ENCODE measurements around the gene MAD1L1.

Gene MAD1L1

DNA sequence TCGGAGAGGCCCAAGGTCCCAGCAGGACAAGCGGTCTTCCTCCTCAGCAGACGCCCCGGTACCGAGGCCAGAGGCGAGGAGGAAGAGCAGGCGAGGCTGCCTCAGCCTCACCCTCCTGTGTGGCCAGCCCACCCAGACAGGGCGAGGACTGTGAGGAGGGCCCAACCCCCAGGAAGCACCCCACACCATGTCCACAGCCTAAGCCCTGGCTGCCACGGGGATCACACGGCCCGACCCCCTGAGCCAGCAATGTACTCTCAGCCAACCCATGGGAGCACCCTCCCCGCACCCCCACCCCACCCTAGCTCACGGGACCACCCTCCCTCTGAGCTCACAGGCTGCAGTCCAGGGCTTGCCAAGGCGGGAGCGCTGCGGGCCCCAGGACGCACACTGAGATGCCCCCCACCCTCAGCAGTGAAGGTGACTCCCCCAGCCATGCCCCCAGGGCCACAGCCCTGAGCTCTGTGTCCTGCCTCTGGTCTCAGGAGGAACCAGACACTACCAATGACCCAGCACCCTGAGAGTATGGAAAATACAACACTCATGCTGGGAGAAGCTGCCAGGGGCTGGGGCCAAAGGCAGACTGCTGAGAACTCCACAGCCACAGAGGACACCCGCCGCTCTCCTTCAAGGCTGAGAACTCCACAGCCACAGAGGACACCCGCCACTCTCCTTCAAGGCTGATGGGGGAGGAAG is 93.6 kb downstream of the MAD1L1 start:
- H3K36me3 ChIP-seq (ENCODE audit: control insufficient read depth in 5 of 5, insufficient read depth in 5 of 5, low read length in 5 of 5) = peaks cover 0 to 31% (median 27%) of the 10 kb centered on the region in 5 donors
- H3K9me3 ChIP-seq (ENCODE audit: control insufficient read depth in 5 of 5, low read length in 5 of 5) = no peaks in the 10 kb centered on the region
- no peak overlapping the region for H3K4me3 ChIP-seq (ENCODE audit: low read depth in 1 of 5, low read length in 5 of 5)
- H3K27ac ChIP-seq (ENCODE audit: low read depth, low read length) = no peak overlapping the region
- no peak overlapping the region for H3K9ac ChIP-seq (ENCODE audit: low read length in 5 of 5)
- H3K27me3 ChIP-seq (ENCODE audit: control insufficient read depth in 5 of 5, insufficient read depth in 4 of 5, low read length in 5 of 5) = no peaks in the 10 kb centered on the region
- peaks cover 0 to 15% (median 5%) of the 10 kb centered on the region in 5 donors for H3K4me1 ChIP-seq (ENCODE audit: control insufficient read depth in 5 of 5, insufficient read depth in 5 of 5, low read length in 5 of 5)

DNA sequence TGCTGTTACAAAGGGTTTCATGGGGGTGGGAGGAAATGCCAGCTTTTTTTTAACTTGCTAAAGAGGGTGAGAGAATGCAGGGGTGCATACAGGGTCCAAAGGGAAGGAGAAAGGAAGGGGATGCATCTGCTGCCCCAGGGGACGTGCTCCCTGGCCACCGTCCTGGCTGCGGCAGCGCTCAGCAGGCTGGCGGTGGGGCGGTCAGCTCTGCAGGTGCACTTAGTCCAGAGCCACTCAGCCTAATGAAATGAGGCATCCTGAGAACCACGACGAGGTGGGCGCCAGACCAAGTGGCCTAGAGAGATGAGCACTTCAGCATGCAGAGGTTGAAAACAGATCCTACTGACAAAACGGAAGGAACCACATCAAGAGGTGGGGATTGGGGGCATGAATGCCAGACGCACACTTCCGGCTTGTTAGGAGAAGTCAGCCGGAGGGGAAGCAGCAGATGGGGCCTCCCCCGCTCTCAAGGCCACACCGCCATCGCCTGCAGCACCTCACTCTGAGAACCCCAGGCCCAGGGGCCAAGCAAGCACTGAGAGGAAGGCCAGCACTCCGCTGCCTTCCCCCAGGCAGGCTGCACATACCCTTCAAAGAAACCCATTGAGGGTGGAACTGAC is 94.5 kb downstream of the MAD1L1 start:
- Histone ChIP-seq H3K27ac (ENCODE audit: low read depth, low read length) (no peak overlapping the region), H3K36me3 (ENCODE audit: control insufficient read depth in 5 of 5, insufficient read depth in 5 of 5, low read length in 5 of 5) (peaks cover 0 to 27% (median 20%) of the 10 kb centered on the region in 5 donors), H3K4me3 (ENCODE audit: low read depth in 1 of 5, low read length in 5 of 5) (peak overlapping the region in 2 of 5 donors; percentile 36 to 38), H3K4me1 (ENCODE audit: control insufficient read depth in 5 of 5, insufficient read depth in 5 of 5, low read length in 5 of 5) (peaks cover 0 to 15% (median 5%) of the 10 kb centered on the region in 5 donors), H3K9me3 (ENCODE audit: control insufficient read depth in 5 of 5, low read length in 5 of 5) (no peaks in the 10 kb centered on the region), H3K27me3 (ENCODE audit: control insufficient read depth in 5 of 5, insufficient read depth in 4 of 5, low read length in 5 of 5) (no peaks in the 10 kb centered on the region), H3K9ac (ENCODE audit: low read length in 5 of 5) (no peak overlapping the region)

DNA sequence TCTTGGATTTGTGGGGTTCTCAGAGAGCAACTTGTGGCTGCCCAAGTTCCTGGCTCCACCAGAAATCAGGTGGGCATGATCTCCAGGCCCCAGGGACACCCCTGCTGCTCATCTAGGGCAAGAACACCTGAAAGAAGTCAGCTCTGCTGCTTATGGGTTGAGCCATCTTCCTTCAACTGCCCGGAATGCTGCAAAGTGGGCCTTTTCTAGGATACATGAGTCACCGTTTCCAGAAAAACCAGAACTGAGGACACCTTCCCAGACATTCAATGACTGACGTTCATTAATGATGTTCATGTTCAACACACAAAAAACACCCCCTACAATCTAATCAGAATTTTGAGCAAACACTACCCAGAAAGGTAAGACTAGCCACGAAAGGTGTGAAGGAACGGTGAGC is 98.0 kb downstream of the MAD1L1 start:
- H3K36me3 ChIP-seq (ENCODE audit: control insufficient read depth in 5 of 5, insufficient read depth in 5 of 5, low read length in 5 of 5) = peaks cover 0 to 33% (median 23%) of the 10 kb centered on the region in 5 donors
- H3K9me3 ChIP-seq (ENCODE audit: control insufficient read depth in 5 of 5, low read length in 5 of 5) = no peaks in the 10 kb centered on the region
- H3K27ac ChIP-seq (ENCODE audit: low read depth, low read length) = no peak overlapping the region
- peaks cover 0 to 15% (median 5%) of the 10 kb centered on the region in 5 donors for H3K4me1 ChIP-seq (ENCODE audit: control insufficient read depth in 5 of 5, insufficient read depth in 5 of 5, low read length in 5 of 5)
- no peak overlapping the region for H3K9ac ChIP-seq (ENCODE audit: low read length in 5 of 5)
- no peaks in the 10 kb centered on the region for H3K27me3 ChIP-seq (ENCODE audit: control insufficient read depth in 5 of 5, insufficient read depth in 4 of 5, low read length in 5 of 5)
- H3K4me3 ChIP-seq (ENCODE audit: low read depth in 1 of 5, low read length in 5 of 5) = no peak overlapping the region

DNA sequence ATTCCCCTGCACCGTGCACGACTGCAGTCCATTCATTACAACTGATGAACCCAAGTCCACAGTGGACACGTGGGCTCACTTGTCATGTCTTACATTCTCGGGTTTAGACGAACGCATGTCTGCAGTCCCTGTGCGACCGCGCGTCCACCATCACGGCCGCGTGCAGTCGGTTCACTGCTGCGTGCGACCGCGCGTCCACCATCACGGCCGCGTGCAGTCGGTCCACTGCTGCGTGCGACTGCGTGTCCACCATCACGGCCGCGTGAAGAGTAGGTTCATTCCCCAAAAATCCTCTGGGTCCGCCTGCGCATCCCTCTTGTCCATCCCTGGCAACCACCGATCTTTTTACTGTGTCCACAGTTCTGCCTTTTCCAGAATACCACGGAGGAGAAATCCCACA is 100.5 kb downstream of the MAD1L1 start:
- peaks cover 0 to 48% (median 20%) of the 10 kb centered on the region in 5 donors for H3K36me3 ChIP-seq (ENCODE audit: control insufficient read depth in 5 of 5, insufficient read depth in 5 of 5, low read length in 5 of 5)
- no peaks in the 10 kb centered on the region for H3K27me3 ChIP-seq (ENCODE audit: control insufficient read depth in 5 of 5, insufficient read depth in 4 of 5, low read length in 5 of 5)
- H3K4me3 ChIP-seq (ENCODE audit: low read depth in 1 of 5, low read length in 5 of 5) = no peak overlapping the region
- no peak overlapping the region for H3K27ac ChIP-seq (ENCODE audit: low read depth, low read length)
- no peak overlapping the region for H3K9ac ChIP-seq (ENCODE audit: low read length in 5 of 5)
- no peaks in the 10 kb centered on the region for H3K9me3 ChIP-seq (ENCODE audit: control insufficient read depth in 5 of 5, low read length in 5 of 5)
- no peaks in the 10 kb centered on the region for H3K4me1 ChIP-seq (ENCODE audit: control insufficient read depth in 5 of 5, insufficient read depth in 5 of 5, low read length in 5 of 5)

DNA sequence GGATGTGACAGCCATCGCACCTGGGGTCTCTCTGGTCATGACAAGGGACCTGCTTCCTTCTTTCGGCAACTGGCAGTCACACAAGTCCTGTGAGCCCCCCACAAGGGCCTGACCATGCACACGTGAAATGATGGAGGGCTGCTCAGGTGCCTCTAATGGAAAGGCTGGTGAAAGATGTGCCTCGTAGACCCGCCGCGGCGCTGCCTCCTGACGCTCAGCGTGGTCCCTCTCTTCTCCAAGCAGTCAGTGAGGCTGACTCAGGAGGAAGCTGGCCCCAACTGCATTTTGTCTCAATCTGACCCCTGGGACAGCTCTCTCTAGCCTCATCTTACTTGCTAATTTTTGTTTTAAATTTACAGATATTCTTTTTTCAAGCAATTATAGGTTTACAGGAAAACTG is 100.9 kb downstream of the MAD1L1 start:
- Histone ChIP-seq H3K36me3 (ENCODE audit: control insufficient read depth in 5 of 5, insufficient read depth in 5 of 5, low read length in 5 of 5) (peaks cover 0 to 52% (median 20%) of the 10 kb centered on the region in 5 donors), H3K4me3 (ENCODE audit: low read depth in 1 of 5, low read length in 5 of 5) (no peak overlapping the region), H3K4me1 (ENCODE audit: control insufficient read depth in 5 of 5, insufficient read depth in 5 of 5, low read length in 5 of 5) (no peaks in the 10 kb centered on the region), H3K27ac (ENCODE audit: low read depth, low read length) (no peak overlapping the region), H3K9ac (ENCODE audit: low read length in 5 of 5) (no peak overlapping the region), H3K9me3 (ENCODE audit: control insufficient read depth in 5 of 5, low read length in 5 of 5) (no peaks in the 10 kb centered on the region), H3K27me3 (ENCODE audit: control insufficient read depth in 5 of 5, insufficient read depth in 4 of 5, low read length in 5 of 5) (no peaks in the 10 kb centered on the region)

DNA sequence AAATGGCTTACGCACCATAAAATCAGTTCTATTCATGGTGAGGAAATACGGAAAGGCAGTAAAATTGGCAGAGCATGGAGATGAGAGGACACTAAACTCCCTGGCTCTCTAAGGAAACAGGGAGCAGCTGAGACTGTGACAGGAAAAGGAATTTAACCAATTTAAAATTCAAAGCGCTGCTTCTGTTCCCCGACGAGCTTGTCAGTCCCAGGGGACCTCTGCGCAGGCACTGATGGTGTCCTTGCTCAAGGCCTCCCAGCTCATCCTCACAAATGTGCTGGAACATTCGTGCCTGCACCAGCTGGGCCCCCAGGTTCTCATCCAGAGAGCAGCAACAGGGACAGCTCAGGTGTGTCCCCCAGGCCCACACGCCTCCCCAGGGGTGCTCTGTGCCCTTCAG is 101.4 kb downstream of the MAD1L1 start:
- no peaks in the 10 kb centered on the region for H3K27me3 ChIP-seq (ENCODE audit: control insufficient read depth in 5 of 5, insufficient read depth in 4 of 5, low read length in 5 of 5)
- no peaks in the 10 kb centered on the region for H3K4me1 ChIP-seq (ENCODE audit: control insufficient read depth in 5 of 5, insufficient read depth in 5 of 5, low read length in 5 of 5)
- H3K27ac ChIP-seq (ENCODE audit: low read depth, low read length) = no peak overlapping the region
- H3K4me3 ChIP-seq (ENCODE audit: low read depth in 1 of 5, low read length in 5 of 5) = no peak overlapping the region
- no peak overlapping the region for H3K9ac ChIP-seq (ENCODE audit: low read length in 5 of 5)
- no peaks in the 10 kb centered on the region for H3K9me3 ChIP-seq (ENCODE audit: control insufficient read depth in 5 of 5, low read length in 5 of 5)
- H3K36me3 ChIP-seq (ENCODE audit: control insufficient read depth in 5 of 5, insufficient read depth in 5 of 5, low read length in 5 of 5) = peaks cover 0 to 52% (median 19%) of the 10 kb centered on the region in 5 donors

DNA sequence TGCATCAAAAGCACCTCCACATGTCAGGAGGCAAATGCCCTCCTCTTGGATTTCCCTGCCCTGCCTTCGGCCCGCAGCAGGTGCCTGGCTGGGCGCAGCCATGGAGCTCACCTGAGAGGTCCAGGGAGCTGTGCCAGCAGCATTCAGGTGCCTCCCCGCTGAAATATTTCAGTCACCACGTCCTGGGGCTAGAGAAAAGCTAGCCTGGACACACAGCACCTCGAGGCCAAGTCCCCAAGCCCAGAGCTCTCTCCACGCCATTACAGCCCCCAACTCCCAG is 102.7 kb downstream of the MAD1L1 start:
- H3K4me1 ChIP-seq (ENCODE audit: control insufficient read depth in 5 of 5, insufficient read depth in 5 of 5, low read length in 5 of 5) = peaks cover 0 to 9% (median 0%) of the 10 kb centered on the region in 5 donors
- H3K36me3 ChIP-seq (ENCODE audit: control insufficient read depth in 5 of 5, insufficient read depth in 5 of 5, low read length in 5 of 5) = peaks cover 0 to 59% (median 17%) of the 10 kb centered on the region in 5 donors
- no peak overlapping the region for H3K27ac ChIP-seq (ENCODE audit: low read depth, low read length)
- H3K4me3 ChIP-seq (ENCODE audit: low read depth in 1 of 5, low read length in 5 of 5) = no peak overlapping the region
- H3K9me3 ChIP-seq (ENCODE audit: control insufficient read depth in 5 of 5, low read length in 5 of 5) = no peaks in the 10 kb centered on the region
- H3K9ac ChIP-seq (ENCODE audit: low read length in 5 of 5) = no peak overlapping the region
- H3K27me3 ChIP-seq (ENCODE audit: control insufficient read depth in 5 of 5, insufficient read depth in 4 of 5, low read length in 5 of 5) = no peaks in the 10 kb centered on the region

DNA sequence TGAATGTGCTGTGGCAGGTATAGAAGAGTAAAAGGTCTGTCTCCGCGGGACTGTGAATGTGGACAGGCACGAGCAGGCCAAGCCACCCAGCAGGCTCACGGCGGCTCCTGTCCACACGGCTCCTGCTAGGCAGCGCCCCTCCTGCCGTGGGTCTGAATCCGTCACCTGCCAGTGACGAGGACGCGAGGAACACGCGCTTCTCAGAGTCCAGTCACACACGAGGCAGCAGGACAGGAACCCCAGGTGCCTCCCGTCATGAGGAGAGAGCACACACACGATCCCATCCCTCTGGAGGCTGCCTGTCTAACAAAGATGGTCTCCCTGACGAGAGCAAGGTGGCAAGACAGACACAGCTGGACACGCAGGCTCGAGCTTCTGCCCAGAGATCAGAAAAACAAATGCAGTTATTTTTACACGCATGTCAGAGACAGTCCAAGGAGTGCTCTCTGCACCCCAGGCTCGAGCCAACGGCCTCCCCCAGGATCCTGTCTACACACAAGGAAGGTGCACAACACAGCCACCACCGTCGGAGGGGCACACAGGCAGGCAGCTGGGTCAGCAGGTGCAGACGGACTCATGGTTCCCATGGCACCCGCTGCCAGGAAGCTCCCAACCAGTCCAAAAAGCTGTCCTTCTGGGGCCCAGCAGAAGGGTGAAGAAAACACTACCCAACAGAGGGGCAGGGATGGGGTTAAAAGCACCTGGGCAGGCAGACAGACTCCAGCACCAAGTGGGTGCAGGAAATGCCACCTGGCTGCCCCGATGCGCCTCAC is 103.2 kb downstream of the MAD1L1 start:
- Histone ChIP-seq H3K4me3 (ENCODE audit: low read depth in 1 of 5, low read length in 5 of 5) (no peak overlapping the region), H3K27me3 (ENCODE audit: control insufficient read depth in 5 of 5, insufficient read depth in 4 of 5, low read length in 5 of 5) (no peaks in the 10 kb centered on the region), H3K27ac (ENCODE audit: low read depth, low read length) (no peak overlapping the region), H3K9ac (ENCODE audit: low read length in 5 of 5) (no peak overlapping the region), H3K36me3 (ENCODE audit: control insufficient read depth in 5 of 5, insufficient read depth in 5 of 5, low read length in 5 of 5) (peaks cover 0 to 59% (median 17%) of the 10 kb centered on the region in 5 donors), H3K9me3 (ENCODE audit: control insufficient read depth in 5 of 5, low read length in 5 of 5) (no peaks in the 10 kb centered on the region), H3K4me1 (ENCODE audit: control insufficient read depth in 5 of 5, insufficient read depth in 5 of 5, low read length in 5 of 5) (peaks cover 0 to 15% (median 0%) of the 10 kb centered on the region in 5 donors)

DNA sequence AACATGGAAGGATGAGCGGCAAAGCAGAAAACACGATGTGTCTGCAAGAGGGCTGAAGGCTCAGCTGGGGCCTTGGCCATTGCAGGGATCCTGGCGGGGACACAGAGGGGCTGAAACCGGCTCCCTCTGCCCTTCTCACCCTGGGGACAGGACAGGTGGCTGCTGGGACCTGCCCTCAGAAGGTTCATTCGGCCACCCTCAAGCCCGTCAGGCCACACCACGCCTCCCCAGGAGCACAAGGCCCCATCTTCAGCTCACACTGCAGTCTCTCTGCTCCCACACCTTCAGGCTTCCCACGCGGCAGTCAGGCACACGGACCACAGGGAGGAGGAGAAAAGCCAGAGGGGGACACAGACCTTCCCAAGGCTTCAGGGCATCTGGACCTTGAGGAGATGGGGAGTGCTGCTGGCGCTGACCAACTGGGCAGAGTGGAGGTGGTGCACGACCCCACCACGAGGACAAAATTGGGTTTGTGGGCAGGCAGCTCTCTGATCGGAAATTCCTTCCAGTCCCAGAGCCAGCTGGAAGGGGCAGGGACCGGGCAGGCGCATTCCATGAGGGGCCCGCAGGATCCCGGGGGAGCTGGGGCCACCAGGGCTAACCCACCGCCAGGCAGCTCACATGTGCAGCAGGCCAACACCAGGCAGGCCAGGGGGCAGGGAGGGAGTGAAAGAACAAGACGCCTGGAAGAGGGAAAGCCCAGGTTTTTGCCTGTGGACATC is 104.0 kb downstream of the MAD1L1 start:
- no peaks in the 10 kb centered on the region for H3K27me3 ChIP-seq (ENCODE audit: control insufficient read depth in 5 of 5, insufficient read depth in 4 of 5, low read length in 5 of 5)
- H3K36me3 ChIP-seq (ENCODE audit: control insufficient read depth in 5 of 5, insufficient read depth in 5 of 5, low read length in 5 of 5) = peaks cover 0 to 61% (median 17%) of the 10 kb centered on the region in 5 donors
- no peak overlapping the region for H3K9ac ChIP-seq (ENCODE audit: low read length in 5 of 5)
- H3K9me3 ChIP-seq (ENCODE audit: control insufficient read depth in 5 of 5, low read length in 5 of 5) = no peaks in the 10 kb centered on the region
- no peak overlapping the region for H3K4me3 ChIP-seq (ENCODE audit: low read depth in 1 of 5, low read length in 5 of 5)
- H3K27ac ChIP-seq (ENCODE audit: low read depth, low read length) = no peak overlapping the region
- H3K4me1 ChIP-seq (ENCODE audit: control insufficient read depth in 5 of 5, insufficient read depth in 5 of 5, low read length in 5 of 5) = peaks cover 0 to 18% (median 0%) of the 10 kb centered on the region in 5 donors

All from subcutaneous abdominal adipose tissue (tissue), 5 donors.